ENCODE measurements around the gene PRAMEF12.
"Not testable (repeated sequence)": the region's sequence is repeated elsewhere in the genome, so short reads cannot be mapped to it uniquely, and the experiment has no call there.

The PRAMEF12 gene

DNA sequence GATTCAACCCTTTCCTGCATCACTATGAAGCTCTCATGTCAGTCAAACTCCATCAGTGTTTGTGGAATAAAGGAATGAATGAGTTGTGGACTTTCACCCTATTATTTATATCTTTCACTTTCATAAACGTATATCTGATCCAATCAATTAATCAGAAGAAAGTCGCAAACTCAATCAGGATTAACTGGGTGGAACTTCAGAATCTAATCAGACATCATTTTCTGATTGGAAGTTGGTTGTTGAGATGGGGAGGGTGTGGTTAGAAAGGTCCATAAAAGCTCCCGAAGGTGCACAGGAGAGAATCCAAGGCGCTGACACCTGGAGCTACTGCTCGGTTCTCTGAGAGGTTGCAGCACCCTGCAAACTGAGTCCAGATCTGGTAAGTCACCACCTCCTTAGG is at the start of gene PRAMEF12:
PRAMEF12 (plus strand) TSS at position 301 of the 400 bp plus-strand sequence. CDS start 1,130 bp downstream, outside the sequence.
- H3K4me3 ChIP-seq (ENCODE audit: control insufficient read depth, low read depth, low read length), result no peak within 1 kb of the TSS
- TF ChIP-seq, protein P1, sequence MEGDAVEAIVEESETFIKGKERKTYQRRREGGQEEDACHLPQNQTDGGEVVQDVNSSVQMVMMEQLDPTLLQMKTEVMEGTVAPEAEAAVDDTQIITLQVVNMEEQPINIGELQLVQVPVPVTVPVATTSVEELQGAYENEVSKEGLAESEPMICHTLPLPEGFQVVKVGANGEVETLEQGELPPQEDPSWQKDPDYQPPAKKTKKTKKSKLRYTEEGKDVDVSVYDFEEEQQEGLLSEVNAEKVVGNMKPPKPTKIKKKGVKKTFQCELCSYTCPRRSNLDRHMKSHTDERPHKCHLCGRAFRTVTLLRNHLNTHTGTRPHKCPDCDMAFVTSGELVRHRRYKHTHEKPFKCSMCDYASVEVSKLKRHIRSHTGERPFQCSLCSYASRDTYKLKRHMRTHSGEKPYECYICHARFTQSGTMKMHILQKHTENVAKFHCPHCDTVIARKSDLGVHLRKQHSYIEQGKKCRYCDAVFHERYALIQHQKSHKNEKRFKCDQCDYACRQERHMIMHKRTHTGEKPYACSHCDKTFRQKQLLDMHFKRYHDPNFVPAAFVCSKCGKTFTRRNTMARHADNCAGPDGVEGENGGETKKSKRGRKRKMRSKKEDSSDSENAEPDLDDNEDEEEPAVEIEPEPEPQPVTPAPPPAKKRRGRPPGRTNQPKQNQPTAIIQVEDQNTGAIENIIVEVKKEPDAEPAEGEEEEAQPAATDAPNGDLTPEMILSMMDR (IDR thresholded peaks at IDR 0.05; ENCODE audit: control insufficient read depth, insufficient read depth, low read depth, low read length, missing control alignments), result no peak
- no peak for DNase-seq (ENCODE audit: low read depth)

- TF ChIP-seq, protein P1 (IDR thresholded peaks at IDR 0.05; ENCODE audit: control insufficient read depth, insufficient read depth, low read depth, low read length, missing control alignments), result no peak
- H3K4me3 ChIP-seq (ENCODE audit: control insufficient read depth, low read depth, low read length), result no peak overlapping the region
- DNase-seq (ENCODE audit: low read depth), result no peak
Measured at GRCh38 chr1:12728391-12728790, 45.1 kb upstream of the PRAMEF12 start.

- H3K4me3 ChIP-seq (ENCODE audit: control insufficient read depth, low read depth, low read length), result no peak overlapping the region
- TF ChIP-seq, protein P1 (IDR thresholded peaks at IDR 0.05; ENCODE audit: control insufficient read depth, insufficient read depth, low read depth, low read length, missing control alignments), result no peak
- DNase-seq (ENCODE audit: low read depth), result no peak
Measured at GRCh38 chr1:12730156-12730555, 43.4 kb upstream of the PRAMEF12 start.

DNA sequence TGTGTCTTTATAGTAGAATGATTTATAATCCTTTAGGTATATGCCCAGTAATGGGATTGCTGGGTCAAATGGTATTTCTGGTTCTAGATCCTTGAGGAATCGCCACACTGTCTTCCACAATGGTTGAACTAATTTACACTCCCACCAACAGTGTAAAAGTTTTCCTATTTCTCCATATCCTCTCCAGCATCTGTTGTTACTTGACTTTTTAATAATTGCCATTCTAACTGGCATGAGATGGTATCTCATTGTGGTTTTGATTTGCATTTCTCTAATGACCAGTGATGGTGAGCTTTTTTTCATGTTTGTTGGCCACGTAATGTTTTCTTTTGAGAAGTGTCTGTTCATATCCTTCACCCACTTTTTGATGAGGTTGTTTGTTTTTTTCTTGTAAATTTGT is 42.5 kb upstream of the PRAMEF12 start:
- not testable (repeated sequence) for H3K4me3 ChIP-seq (ENCODE audit: control insufficient read depth, low read depth, low read length)

DNA sequence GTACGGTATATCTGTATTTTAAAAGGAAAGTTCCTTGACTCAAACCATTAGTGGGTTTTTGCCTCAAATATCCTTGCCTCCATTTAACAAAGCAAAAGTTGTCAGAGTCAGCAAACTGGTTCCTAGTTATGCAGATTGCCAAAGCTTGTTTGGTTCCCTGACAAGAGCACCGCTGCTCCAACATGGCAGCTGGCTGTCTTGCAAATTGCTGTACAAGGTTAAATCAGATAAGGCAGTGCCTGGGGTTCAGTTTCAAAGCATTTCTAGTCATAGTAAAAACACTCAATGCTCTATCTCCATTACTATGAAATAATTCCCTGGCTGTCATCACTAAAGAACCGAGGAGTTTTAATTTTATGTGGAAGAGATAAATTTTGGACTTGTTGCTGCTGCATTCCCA is 38.9 kb upstream of the PRAMEF12 start:
- TF ChIP-seq, protein P1 (IDR thresholded peaks at IDR 0.05; ENCODE audit: control insufficient read depth, insufficient read depth, low read depth, low read length, missing control alignments), result no peak
- H3K4me3 ChIP-seq (ENCODE audit: control insufficient read depth, low read depth, low read length), result no peak overlapping the region
- no peak for DNase-seq (ENCODE audit: low read depth)

More for the DNA sequence above, 42.5 kb upstream of the PRAMEF12 start:
- not testable (repeated sequence) for DNase-seq (ENCODE audit: low read depth)

DNA sequence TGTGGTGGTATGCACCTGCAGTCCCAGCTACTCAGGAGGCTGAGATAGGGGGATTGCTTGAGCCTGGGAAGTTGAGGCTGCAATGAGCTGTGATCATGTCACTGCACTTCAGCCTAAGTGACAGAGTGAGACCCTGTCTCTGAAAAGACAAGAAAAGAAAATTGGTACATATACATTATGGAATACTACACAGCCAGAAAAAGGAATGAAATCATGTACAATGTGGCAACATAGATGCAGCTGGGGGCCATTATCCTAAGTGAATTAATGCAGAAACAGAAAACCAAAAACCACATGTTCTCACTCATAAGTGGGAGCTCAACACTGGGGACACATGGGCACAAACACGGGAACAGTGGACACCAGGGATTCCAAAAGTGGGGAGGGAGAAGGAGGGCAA is 34.6 kb upstream of the PRAMEF12 start:
- DNase-seq (ENCODE audit: low read depth), result no peak
- TF ChIP-seq, protein P1 (IDR thresholded peaks at IDR 0.05; ENCODE audit: control insufficient read depth, insufficient read depth, low read depth, low read length, missing control alignments), result no peak
- H3K4me3 ChIP-seq (ENCODE audit: control insufficient read depth, low read depth, low read length), result no peak overlapping the region

- DNase-seq (ENCODE audit: low read depth), result no peak
- H3K4me3 ChIP-seq (ENCODE audit: control insufficient read depth, low read depth, low read length), result no peak overlapping the region
- TF ChIP-seq, protein P1 (IDR thresholded peaks at IDR 0.05; ENCODE audit: control insufficient read depth, insufficient read depth, low read depth, low read length, missing control alignments), result no peak
Measured at GRCh38 chr1:12739613-12740012, 33.9 kb upstream of the PRAMEF12 start.
